HG02981 (cell line): Measurements from ENCODE around the gene LYRM4.

Source experiments
- ATAC-seq: cut with Tn5 transposase; IDR thresholded peaks from one replicate; pipeline ENCODE4 v1.9.1; 2021; ENCODE audit warnings: mild to moderate bottlenecking, moderate library complexity; ENCODE audit not compliant: unreplicated experiment

Gene LYRM4

GRCh38 chr6:5178806-5179205, 81.9 kb downstream of the LYRM4 start:
- ATAC-seq = no peak

GRCh38 chr6:5175635-5176034, 85.1 kb downstream of the LYRM4 start:
- ATAC-seq = no peak

GRCh38 chr6:5174756-5175549, 85.8 kb downstream of the LYRM4 start:
- ATAC-seq = peak; percentile 4

GRCh38 chr6:5174244-5174643, 86.5 kb downstream of the LYRM4 start:
- ATAC-seq = peak; percentile 94

- ATAC-seq = peak; percentile 23
These were observed 86.9 kb downstream of the LYRM4 start for GRCh38 chr6:5173810-5174209.

- ATAC-seq = no peak
These were observed 87.8 kb downstream of the LYRM4 start for GRCh38 chr6:5172897-5173474.

GRCh38 chr6:5172041-5172653, 88.6 kb downstream of the LYRM4 start:
- ATAC-seq = no peak

GRCh38 chr6:5167501-5167900, 93.2 kb downstream of the LYRM4 start:
- ATAC-seq = no peak

- no peak for ATAC-seq
These were observed 96.7 kb downstream of the LYRM4 start for GRCh38 chr6:5164092-5164491.

- no peak for ATAC-seq
These were observed 97.5 kb downstream of the LYRM4 start for GRCh38 chr6:5163247-5163646.

GRCh38 chr6:5162355-5162754, 98.4 kb downstream of the LYRM4 start:
- ATAC-seq = no peak

- no peak for ATAC-seq
These were observed 100.5 kb downstream of the LYRM4 start for GRCh38 chr6:5160206-5160605.

GRCh38 chr6:5159162-5159561, 101.6 kb downstream of the LYRM4 start:
- ATAC-seq = no peak

GRCh38 chr6:5158180-5158579, 102.6 kb downstream of the LYRM4 start:
- ATAC-seq = no peak

- ATAC-seq = no peak
These were observed 103.1 kb downstream of the LYRM4 start for GRCh38 chr6:5157621-5158138.

- ATAC-seq = no peak
These were observed 104.1 kb downstream of the LYRM4 start for GRCh38 chr6:5156627-5157026.

- no peak for ATAC-seq
These were observed 104.8 kb downstream of the LYRM4 start for GRCh38 chr6:5155906-5156305.

GRCh38 chr6:5153186-5153585, 107.6 kb downstream of the LYRM4 start:
- ATAC-seq = no peak

GRCh38 chr6:5152460-5152859, 108.3 kb downstream of the LYRM4 start:
- ATAC-seq = no peak

GRCh38 chr6:5151955-5152401, 108.8 kb downstream of the LYRM4 start:
- no peak for ATAC-seq

GRCh38 chr6:5151360-5151954, 109.3 kb downstream of the LYRM4 start:
- ATAC-seq = no peak
